IMR-90 (cell line): Measurements from ENCODE around the gene CXCL1. TPM values are rescaled to one million over a fixed set of nuclear protein-coding genes. Genes with fewer than 3 reads are reported as not detected.

Experiments used
- ATAC-seq: fragments of 200-7000 bp; cut with Tn5 transposase; 2 replicates; pipeline ENCODE4 v1.9.1; 2020; ENCODE audit warnings: low read depth, mild to moderate bottlenecking, moderate library complexity
- BruUV-seq: library from RNA; stranded (reverse); fragments of 400-500 nt; replicated peaks from 2 replicates; lab custom pipeline; 2021; lab: Mats Ljungman, UMichigan
- CTCF ChIA-PET: fragments of 300-600 bp; formaldehyde crosslinking; extraction: SDS; loops from one replicate; lab custom pipeline; 2021; ENCODE audit warnings: antibody characterized with exemption; lab: Yijun Ruan, JAX
- POLR2A ChIA-PET: fragments of 300-600 bp; sonication (Branson Sonifier 250); formaldehyde crosslinking; loops from one replicate; lab custom pipeline; 2022; ENCODE audit warnings: antibody characterized with exemption; ENCODE audit not compliant: unreplicated experiment; lab: Charles Lee
- DNase-seq: peaks from one replicate; pipeline ENCODE4 v3.0.0; 2013
- H2AFZ ChIP-seq: replicated peaks from 2 replicates; pipeline ENCODE3; 2013; ENCODE audit warnings: low read length, mild to moderate bottlenecking; ENCODE audit not compliant: poor library complexity
- H2AK5ac ChIP-seq: 2 replicates; pipeline ENCODE4 v1.6.1; 2013; ENCODE audit warnings: low read depth, low read length, inconsistent platforms
- H2AK9ac ChIP-seq: replicated peaks from 2 replicates; pipeline ENCODE3; 2013; ENCODE audit warnings: mild to moderate bottlenecking, low read depth, low read length, moderate library complexity; ENCODE audit not compliant: poor library complexity
- H2BK120ac ChIP-seq: 2 replicates; pipeline ENCODE4 v1.6.1; 2013; ENCODE audit warnings: low read depth, low read length, inconsistent platforms
- H2BK15ac ChIP-seq: 3 replicates; pipeline ENCODE4 v1.6.1; 2013; ENCODE audit warnings: low read depth, low read length, inconsistent platforms
- H2BK20ac ChIP-seq: 2 replicates; pipeline ENCODE4 v1.6.1; 2013; ENCODE audit warnings: low read depth, mild to moderate bottlenecking, inconsistent platforms, low read length, moderate library complexity
- H2BK5ac ChIP-seq: 2 replicates; pipeline ENCODE4 v1.6.1; 2013; ENCODE audit warnings: mild to moderate bottlenecking, low read depth, low read length, inconsistent platforms; ENCODE audit not compliant: poor library complexity, severe bottlenecking
- H3K14ac ChIP-seq: replicated peaks from 2 replicates; pipeline ENCODE4 v1.6.1; 2013; ENCODE audit warnings: low read depth, low read length, inconsistent platforms
- H3K18ac ChIP-seq: 2 replicates; pipeline ENCODE4 v1.6.1; 2013; ENCODE audit warnings: low read depth, low read length, control low read depth
- H3K23ac ChIP-seq: 2 replicates; pipeline ENCODE4 v1.6.1; 2013; ENCODE audit warnings: low read depth, low read length, inconsistent platforms
- H3K27ac ChIP-seq: 2 replicates; pipeline ENCODE4 v1.5.1; 2013; ENCODE audit warnings: mild to moderate bottlenecking, control low read depth, low read length; ENCODE audit not compliant: insufficient read depth
- H3K27me3 ChIP-seq: 2 replicates; pipeline ENCODE4 v1.6.1; 2013; ENCODE audit warnings: low read length; ENCODE audit not compliant: control insufficient read depth, insufficient read depth
- H3K36me3 ChIP-seq: 2 replicates; pipeline ENCODE4 v1.6.1; 2013; ENCODE audit warnings: low read length, mixed read lengths; ENCODE audit not compliant: control insufficient read depth, insufficient read depth
- H3K4ac ChIP-seq: 2 replicates; pipeline ENCODE4 v1.6.1; 2013; ENCODE audit warnings: low read depth, low read length, inconsistent platforms
- H3K4me1 ChIP-seq: 2 replicates; pipeline ENCODE4 v1.6.1; 2013; ENCODE audit warnings: low read length, mixed read lengths; ENCODE audit not compliant: control insufficient read depth, insufficient read depth
- H3K4me2 ChIP-seq: 2 replicates; pipeline ENCODE4 v1.6.1; 2013; ENCODE audit warnings: low read depth, mild to moderate bottlenecking, control low read depth, low read length, moderate library complexity
- H3K4me3 ChIP-seq: 2 replicates; pipeline ENCODE4 v1.5.1; 2013; ENCODE audit warnings: low read depth, mild to moderate bottlenecking, control low read depth, low read length, moderate library complexity; ENCODE audit not compliant: insufficient read depth
- H3K56ac ChIP-seq: 2 replicates; pipeline ENCODE4 v1.6.1; 2013; ENCODE audit warnings: low read length, inconsistent platforms; ENCODE audit not compliant: insufficient read depth; ENCODE audit errors: extremely low read depth
- H3K79me1 ChIP-seq, 2 experiments: 2 replicates each; pipeline ENCODE4 v1.6.1; 2013; ENCODE audit warnings: low read length in 2 of 2, inconsistent platforms in 1 of 2, low read depth in 1 of 2
- H3K9ac ChIP-seq: 2 replicates; pipeline ENCODE4 v1.6.1; 2013; ENCODE audit warnings: low read depth, low read length, control low read depth
- H3K9me1 ChIP-seq: 2 replicates; pipeline ENCODE4 v1.6.1; 2013; ENCODE audit warnings: low read length, inconsistent platforms; ENCODE audit not compliant: insufficient read depth
- H3K9me3 ChIP-seq: 2 replicates; pipeline ENCODE4 v1.6.1; 2013; ENCODE audit warnings: low read length; ENCODE audit not compliant: control insufficient read depth, insufficient read depth
- H4K20me1 ChIP-seq: 2 replicates; pipeline ENCODE4 v1.6.1; 2013; ENCODE audit warnings: low read length, inconsistent platforms; ENCODE audit not compliant: insufficient read depth
- H4K5ac ChIP-seq: 2 replicates; pipeline ENCODE4 v1.6.1; 2013; ENCODE audit warnings: mild to moderate bottlenecking, low read depth, low read length, control low read depth
- H4K8ac ChIP-seq, 2 experiments: 2 replicates each; pipeline ENCODE4 v1.6.1; 2013; ENCODE audit warnings: low read depth in 2 of 2, low read length in 2 of 2, control low read depth in 1 of 2, inconsistent platforms in 1 of 2
- H4K91ac ChIP-seq: 2 replicates; pipeline ENCODE4 v1.6.1; 2013; ENCODE audit warnings: low read depth, low read length, inconsistent platforms; ENCODE audit not compliant: insufficient read depth
- BHLHE40 ChIP-seq: fragments of 150-350 bp; IDR thresholded peaks from 2 replicates; pipeline ENCODE4 v1.6.1; 2016; ENCODE audit warnings: mild to moderate bottlenecking, low read depth, low read length
- CEBPB ChIP-seq: IDR thresholded peaks from 2 replicates; pipeline ENCODE4 v1.6.1; 2012; ENCODE audit warnings: low read depth, low read length, improper control_type of control experiment
- CHD1 ChIP-seq: IDR thresholded peaks from 2 replicates; pipeline ENCODE4 v1.6.1; 2012; ENCODE audit warnings: low read depth, low read length, improper control_type of control experiment
- FOS ChIP-seq: fragments of 150-350 bp; IDR thresholded peaks from 2 replicates; pipeline ENCODE4 v1.6.1; 2016; ENCODE audit warnings: low read depth, low read length
- MAFK ChIP-seq: IDR thresholded peaks from 2 replicates; pipeline ENCODE4 v1.6.1; 2012; ENCODE audit warnings: low read depth, low read length, improper control_type of control experiment
- MAZ ChIP-seq: IDR thresholded peaks from 2 replicates; pipeline ENCODE4 v1.6.1; 2012; ENCODE audit warnings: low read depth, mild to moderate bottlenecking, low read length, improper control_type of control experiment, moderate library complexity, borderline replicate concordance
- MXI1 ChIP-seq: IDR thresholded peaks from 2 replicates; pipeline ENCODE4 v1.6.1; 2012; ENCODE audit warnings: low read depth, mild to moderate bottlenecking, low read length, moderate library complexity, borderline replicate concordance
- NFE2L2 ChIP-seq: fragments of 150-350 bp; IDR thresholded peaks from 2 replicates; pipeline ENCODE4 v1.6.1; 2016; ENCODE audit warnings: low read depth, mild to moderate bottlenecking, low read length
- POLR2A ChIP-seq: IDR thresholded peaks from 2 replicates; pipeline ENCODE4 v1.6.1; 2012; ENCODE audit warnings: mild to moderate bottlenecking, low read depth, low read length
- RAD21 ChIP-seq: IDR thresholded peaks from 2 replicates; pipeline ENCODE4 v1.6.1; 2012; ENCODE audit warnings: low read length, improper control_type of control experiment
- RCOR1 ChIP-seq: IDR thresholded peaks from 2 replicates; pipeline ENCODE4 v1.6.1; 2012; ENCODE audit warnings: mild to moderate bottlenecking, low read length, improper control_type of control experiment; ENCODE audit not compliant: insufficient replicate concordance
- RFX5 ChIP-seq: IDR thresholded peaks from 2 replicates; pipeline ENCODE4 v1.8.0; 2012; ENCODE audit warnings: low read depth, mild to moderate bottlenecking, low read length, moderate library complexity
- SMC3 ChIP-seq: fragments of 150-350 bp; IDR thresholded peaks from 2 replicates; pipeline ENCODE4 v1.6.1; 2016; ENCODE audit warnings: low read depth, mild to moderate bottlenecking, antibody characterized with exemption, low read length, moderate library complexity
- USF2 ChIP-seq: fragments of 150-350 bp; IDR thresholded peaks from 2 replicates; pipeline ENCODE4 v1.6.1; 2017; ENCODE audit warnings: mild to moderate bottlenecking, antibody characterized with exemption, low read length, low read depth
- WGBS, 2 experiments: methylation state at CpG; one replicate each; pipeline versions ENCODE4 v1.1.5 to v1.1.7; 2013; ENCODE audit warnings: missing lambda C conversion rate in 2 of 2; ENCODE audit not compliant: insufficient read length in 1 of 2; ENCODE audit errors: extremely low coverage in 2 of 2; 5-methylcytosine and 5-hydroxymethylcytosine counted together
- dilution Hi-C: fragments of 300-500 bp; cut with HindIII; formaldehyde crosslinking; loops from one replicate; pipeline ENCODE4 v1.14.3; 2018; ENCODE audit warnings: low sequenced_read_pairs; ENCODE audit not compliant: unreplicated experiment
- in situ Hi-C: fragments of 300-500 bp; cut with MboI; formaldehyde crosslinking; loops from 3 replicates; pipeline ENCODE4 v1.14.3; 2019; ENCODE audit warnings: low sequenced_read_pairs, inconsistent platforms, mixed read lengths
- intact Hi-C: fragments of 100-400 bp; cut with micrococcal nuclease; formaldehyde crosslinking; loops from 2 replicates; pipeline ENCODE4 v1.10.0; 2022
- polyA plus RNA-seq, 3 experiments: library from polyadenylated mRNA; depleted of rRNA; stranded (reverse); fragments of >200 nt; gene quantifications; 2 replicates each; pipeline ENCODE4 v1.2.3, GENCODE V29; 2012; ENCODE audit warnings: low replicate concordance in 1 of 3
- total RNA-seq: library from RNA; depleted of rRNA; stranded (reverse); fragments of >200 nt; gene quantifications from 2 replicates; pipeline ENCODE4 v1.2.3, GENCODE V29; 2012
- TF ChIP-seq, protein P1 (sequence below): fragments of 150-350 bp; IDR thresholded peaks from 2 replicates; pipeline ENCODE4 v1.6.1; 2016; ENCODE audit warnings: low read depth, mild to moderate bottlenecking, low read length, moderate library complexity, borderline replicate concordance
- TF ChIP-seq, protein P2 (sequence below): conservative IDR thresholded peaks from 2 replicates; pipeline ENCODE4 v1.5.1; 2012; ENCODE audit warnings: mild to moderate bottlenecking, low read depth, low read length, improper control_type of control experiment

Gene CXCL1
- total and polyA plus RNA-seq, 2 of the 4 experiments (the other 2 are of a cell fraction) = 2.0 TPM; not detected in 1

GRCh38 chr4:73885574-73886267 lies 16.5 kb downstream of the CXCL1 start:
- TF ChIP-seq NFE2L2 = no peak
- TF ChIP-seq SMC3 = no peak
- TF ChIP-seq, protein P1, sequence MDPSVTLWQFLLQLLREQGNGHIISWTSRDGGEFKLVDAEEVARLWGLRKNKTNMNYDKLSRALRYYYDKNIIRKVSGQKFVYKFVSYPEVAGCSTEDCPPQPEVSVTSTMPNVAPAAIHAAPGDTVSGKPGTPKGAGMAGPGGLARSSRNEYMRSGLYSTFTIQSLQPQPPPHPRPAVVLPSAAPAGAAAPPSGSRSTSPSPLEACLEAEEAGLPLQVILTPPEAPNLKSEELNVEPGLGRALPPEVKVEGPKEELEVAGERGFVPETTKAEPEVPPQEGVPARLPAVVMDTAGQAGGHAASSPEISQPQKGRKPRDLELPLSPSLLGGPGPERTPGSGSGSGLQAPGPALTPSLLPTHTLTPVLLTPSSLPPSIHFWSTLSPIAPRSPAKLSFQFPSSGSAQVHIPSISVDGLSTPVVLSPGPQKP = no peak
- TF ChIP-seq CHD1 = no peak
- TF ChIP-seq FOS = no peak
- TF ChIP-seq, protein P2, sequence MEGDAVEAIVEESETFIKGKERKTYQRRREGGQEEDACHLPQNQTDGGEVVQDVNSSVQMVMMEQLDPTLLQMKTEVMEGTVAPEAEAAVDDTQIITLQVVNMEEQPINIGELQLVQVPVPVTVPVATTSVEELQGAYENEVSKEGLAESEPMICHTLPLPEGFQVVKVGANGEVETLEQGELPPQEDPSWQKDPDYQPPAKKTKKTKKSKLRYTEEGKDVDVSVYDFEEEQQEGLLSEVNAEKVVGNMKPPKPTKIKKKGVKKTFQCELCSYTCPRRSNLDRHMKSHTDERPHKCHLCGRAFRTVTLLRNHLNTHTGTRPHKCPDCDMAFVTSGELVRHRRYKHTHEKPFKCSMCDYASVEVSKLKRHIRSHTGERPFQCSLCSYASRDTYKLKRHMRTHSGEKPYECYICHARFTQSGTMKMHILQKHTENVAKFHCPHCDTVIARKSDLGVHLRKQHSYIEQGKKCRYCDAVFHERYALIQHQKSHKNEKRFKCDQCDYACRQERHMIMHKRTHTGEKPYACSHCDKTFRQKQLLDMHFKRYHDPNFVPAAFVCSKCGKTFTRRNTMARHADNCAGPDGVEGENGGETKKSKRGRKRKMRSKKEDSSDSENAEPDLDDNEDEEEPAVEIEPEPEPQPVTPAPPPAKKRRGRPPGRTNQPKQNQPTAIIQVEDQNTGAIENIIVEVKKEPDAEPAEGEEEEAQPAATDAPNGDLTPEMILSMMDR = no peak
- no peak for TF ChIP-seq RAD21
- TF ChIP-seq BHLHE40 = no peak
- TF ChIP-seq MAZ = no peak
- no peak for TF ChIP-seq RFX5
- TF ChIP-seq MXI1 = no peak
- TF ChIP-seq RCOR1 = no peak
- TF ChIP-seq CEBPB = no peak
- TF ChIP-seq MAFK = no peak
- TF ChIP-seq USF2 = no peak
- no peak for TF ChIP-seq POLR2A
- H4K8ac ChIP-seq = no peak overlapping the region
- H3K27ac ChIP-seq = no peak overlapping the region
- H2AK5ac ChIP-seq = no peak overlapping the region
- H3K36me3 ChIP-seq = no peaks in the 10 kb centered on the region
- WGBS, 2 experiments = no CpG with 5 or more reads among the region's 4 CpGs
- BruUV-seq = no TSS peak
- H3K27me3 ChIP-seq = 0 out of 2 replicates have a peak, but pooled peaks cover 1% of the 10 kb centered on the region
- H3K9ac ChIP-seq = no peak overlapping the region
- ChIA-PET POLR2A (no interaction called here), CTCF (no interaction called here)
- H3K4me1 ChIP-seq = no peaks in the 10 kb centered on the region; the same call in 1 of the 2 replicates
- H3K9me1 ChIP-seq = no peaks in the 10 kb centered on the region
- ATAC-seq = no peak
- H3K4ac ChIP-seq = no peak overlapping the region
- no peak overlapping the region for H4K5ac ChIP-seq
- intact Hi-C loops = no loop called here
- H2BK5ac ChIP-seq = no peak overlapping the region
- no peak overlapping the region for H3K23ac ChIP-seq
- no peaks in the 10 kb centered on the region for H3K9me3 ChIP-seq
- H3K4me3 ChIP-seq = no peak overlapping the region
- in situ Hi-C loops = no loop called here
- dilution Hi-C loops = no loop called here
- H3K14ac ChIP-seq = no peak overlapping the region
- no peak overlapping the region for H3K18ac ChIP-seq
- peak overlapping the region; percentile 20; the same call in 1 of the 3 replicates for H2BK15ac ChIP-seq
- H3K56ac ChIP-seq = no peak overlapping the region
- DNase-seq = no peak
- peak overlapping the region; percentile 10; the same call in 1 of the 2 replicates for H2BK120ac ChIP-seq
- H2AFZ ChIP-seq = no peak overlapping the region
- no peak overlapping the region for H2AK9ac ChIP-seq
- no peak overlapping the region for H2BK20ac ChIP-seq
- H3K79me1 ChIP-seq = no peaks in the 10 kb centered on the region
- H4K20me1 ChIP-seq = no peaks in the 10 kb centered on the region
- no peak overlapping the region for H4K91ac ChIP-seq
- no peak overlapping the region for H3K4me2 ChIP-seq
